Measurements from ENCODE around the gene TXN.

DNA sequence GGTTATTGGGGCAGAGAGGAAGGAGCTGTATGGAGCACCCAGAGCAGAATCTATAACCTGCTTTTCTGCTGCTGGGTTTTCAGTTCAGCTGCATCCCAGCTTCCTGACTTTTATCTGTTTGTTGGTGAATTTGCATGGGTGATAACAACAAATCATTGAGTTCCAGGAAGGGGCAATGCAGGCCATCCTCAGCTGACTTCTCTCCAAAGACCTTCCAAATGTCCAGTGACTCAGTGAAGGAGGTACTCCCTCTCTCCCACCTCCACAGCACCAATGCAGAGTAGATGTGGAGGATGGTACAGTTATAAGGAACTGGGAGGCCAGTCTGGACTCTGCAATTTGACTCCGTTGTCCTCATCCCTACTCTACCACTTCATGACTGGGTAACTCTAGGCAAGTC lies 1.6 kb upstream of the TXN start:
- TF ChIP-seq, protein P1, sequence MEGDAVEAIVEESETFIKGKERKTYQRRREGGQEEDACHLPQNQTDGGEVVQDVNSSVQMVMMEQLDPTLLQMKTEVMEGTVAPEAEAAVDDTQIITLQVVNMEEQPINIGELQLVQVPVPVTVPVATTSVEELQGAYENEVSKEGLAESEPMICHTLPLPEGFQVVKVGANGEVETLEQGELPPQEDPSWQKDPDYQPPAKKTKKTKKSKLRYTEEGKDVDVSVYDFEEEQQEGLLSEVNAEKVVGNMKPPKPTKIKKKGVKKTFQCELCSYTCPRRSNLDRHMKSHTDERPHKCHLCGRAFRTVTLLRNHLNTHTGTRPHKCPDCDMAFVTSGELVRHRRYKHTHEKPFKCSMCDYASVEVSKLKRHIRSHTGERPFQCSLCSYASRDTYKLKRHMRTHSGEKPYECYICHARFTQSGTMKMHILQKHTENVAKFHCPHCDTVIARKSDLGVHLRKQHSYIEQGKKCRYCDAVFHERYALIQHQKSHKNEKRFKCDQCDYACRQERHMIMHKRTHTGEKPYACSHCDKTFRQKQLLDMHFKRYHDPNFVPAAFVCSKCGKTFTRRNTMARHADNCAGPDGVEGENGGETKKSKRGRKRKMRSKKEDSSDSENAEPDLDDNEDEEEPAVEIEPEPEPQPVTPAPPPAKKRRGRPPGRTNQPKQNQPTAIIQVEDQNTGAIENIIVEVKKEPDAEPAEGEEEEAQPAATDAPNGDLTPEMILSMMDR (IDR thresholded peaks at IDR 0.05): no peak
- TF ChIP-seq POLR2A (IDR thresholded peaks at IDR 0.05) (no peak), POLR2AphosphoS5 (IDR thresholded peaks at IDR 0.05) (no peak), EP300 (IDR thresholded peaks at IDR 0.05) (no peak)
